Measurements from ENCODE around the gene SH2B2.

- TF ChIP-seq, protein P1, sequence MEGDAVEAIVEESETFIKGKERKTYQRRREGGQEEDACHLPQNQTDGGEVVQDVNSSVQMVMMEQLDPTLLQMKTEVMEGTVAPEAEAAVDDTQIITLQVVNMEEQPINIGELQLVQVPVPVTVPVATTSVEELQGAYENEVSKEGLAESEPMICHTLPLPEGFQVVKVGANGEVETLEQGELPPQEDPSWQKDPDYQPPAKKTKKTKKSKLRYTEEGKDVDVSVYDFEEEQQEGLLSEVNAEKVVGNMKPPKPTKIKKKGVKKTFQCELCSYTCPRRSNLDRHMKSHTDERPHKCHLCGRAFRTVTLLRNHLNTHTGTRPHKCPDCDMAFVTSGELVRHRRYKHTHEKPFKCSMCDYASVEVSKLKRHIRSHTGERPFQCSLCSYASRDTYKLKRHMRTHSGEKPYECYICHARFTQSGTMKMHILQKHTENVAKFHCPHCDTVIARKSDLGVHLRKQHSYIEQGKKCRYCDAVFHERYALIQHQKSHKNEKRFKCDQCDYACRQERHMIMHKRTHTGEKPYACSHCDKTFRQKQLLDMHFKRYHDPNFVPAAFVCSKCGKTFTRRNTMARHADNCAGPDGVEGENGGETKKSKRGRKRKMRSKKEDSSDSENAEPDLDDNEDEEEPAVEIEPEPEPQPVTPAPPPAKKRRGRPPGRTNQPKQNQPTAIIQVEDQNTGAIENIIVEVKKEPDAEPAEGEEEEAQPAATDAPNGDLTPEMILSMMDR (IDR thresholded peaks at IDR 0.05; ENCODE audit: borderline replicate concordance, extremely low read depth, low read length, poor library complexity, severe bottlenecking) = no peak
- no peak for TF ChIP-seq EZH2 (IDR thresholded peaks at IDR 0.05; ENCODE audit: borderline replicate concordance, low read depth, low read length, severe bottlenecking)
Observed at GRCh38 chr7:102285540-102286236, 980 bp upstream of the SH2B2 start.

Data from DND-41 (cell line).